ENCODE data around the gene ARID1A. TPM values are rescaled to one million over a fixed set of nuclear protein-coding genes. Genes with fewer than 3 reads are reported as not detected.

The ARID1A gene
- total and polyA plus RNA-seq, 2 of the 8 experiments (the other 6 are each of a cell fraction or from before 2014, with no cell fraction given) = 52.1 to 103 TPM

- H4K8ac ChIP-seq (ENCODE audit: extremely low read depth, insufficient read depth, low read length) = no peak overlapping the region
- no peak overlapping the region for H2BK12ac ChIP-seq (ENCODE audit: low read depth, low read length)
- no peak overlapping the region for H3K14ac ChIP-seq (ENCODE audit: insufficient read length)
- no peaks in the 10 kb centered on the region for H3K23me2 ChIP-seq (ENCODE audit: low read depth, low read length)
- no peak for TF ChIP-seq CREB1 (IDR thresholded peaks at IDR 0.05)
- TF ChIP-seq KDM1A (IDR thresholded peaks at IDR 0.05; ENCODE audit: borderline replicate concordance, low read length) = no peak
- 0 out of 4 replicates have a peak, but pooled peaks of 1 of the 2 experiments have one; percentile 23 for TF ChIP-seq SIN3A (conservative IDR thresholded peaks at IDR 0.05 in 1 of 2, IDR thresholded peaks at IDR 0.05 in 1 of 2; ENCODE audit: low read depth in 1 of 2, low read length in 2 of 2)
- TF ChIP-seq RAD21 (IDR thresholded peaks at IDR 0.05 in 1 of 2, conservative IDR thresholded peaks at IDR 0.05 in 1 of 2; ENCODE audit: low read depth in 2 of 2, low read length in 2 of 2) = no peak
- H2AK5ac ChIP-seq (ENCODE audit: low read depth, low read length) = no peak overlapping the region
- H3K4ac ChIP-seq (replicated peaks; ENCODE audit: insufficient read length, low read depth, low read length) = no peak overlapping the region
- H4K5ac ChIP-seq (ENCODE audit: insufficient read length, low read depth, low read length) = no peak overlapping the region
- H2AFZ ChIP-seq (ENCODE audit: low read length) = no peak overlapping the region
- H3K23ac ChIP-seq (ENCODE audit: insufficient read length) = no peak overlapping the region
- H3K27ac ChIP-seq (ENCODE audit: low read depth, low read length) = no peak overlapping the region
- FAIRE-seq (no peak), DNase-seq (ENCODE audit: low read depth in 1 of 2, low spot score in 2 of 2) (no peak)
- POLR2A ChIA-PET (ENCODE audit: partially characterized antibody) = interaction anchor here (1.0 to 13.6 kb wide), 3 partner anchors 8 to 29 kb away, joined by 4 to 256 read pairs (median 46); partner anchors contain the start of gene ARID1A
- CTCF ChIA-PET (ENCODE audit: partially characterized antibody) = interaction anchor here (0.6 to 1.2 kb wide), 2 partner anchors 45 to 83 kb away, joined by 7 read pairs; no protein-coding TSS in a partner anchor
- peaks cover 0 to 14% (median 10%) of the 10 kb centered on the region in 4 experiments; a peak in 6 of 7 replicates for H3K4me1 ChIP-seq (replicated peaks in 1 of 4; ENCODE audit: control insufficient read depth in 3 of 4, insufficient read depth in 4 of 4, low read length in 3 of 4)
- peaks cover 6% of the 10 kb centered on the region for H3K79me1 ChIP-seq (ENCODE audit: low read depth, low read length)
- H2BK15ac ChIP-seq (ENCODE audit: low read length) = no peak overlapping the region
- 61% methylated on average over 5 of the region's 5 CpGs; no CpG with 5 or more reads in 1 of the 2 experiments for WGBS, 2 experiments (ENCODE audit: extremely low coverage in 1 of 2, insufficient coverage in 1 of 2, insufficient read length in 1 of 2, insufficient replicate concordance in 2 of 2, low coverage in 1 of 2, low lambda C conversion rate in 2 of 2, missing lambda C conversion rate in 1 of 2)
- no peak overlapping the region for H4K91ac ChIP-seq (replicated peaks; ENCODE audit: insufficient read length, low read length)
- no peaks in the 10 kb centered on the region for H3K9me3 ChIP-seq (ENCODE audit: insufficient read depth in 2 of 2, low read depth in 1 of 2, low read length in 1 of 2)
- no peak overlapping the region for H3K18ac ChIP-seq (ENCODE audit: extremely low read depth, low read length)
- H3K9ac ChIP-seq (replicated peaks in 1 of 4; ENCODE audit: extremely low read depth in 1 of 4, low read depth in 3 of 4, low read length in 3 of 4) = no peak overlapping the region; a peak in 1 of 7 replicates
- H3K4me2 ChIP-seq (ENCODE audit: insufficient read depth in 1 of 2, low read depth in 2 of 2, low read length in 2 of 2) = peak overlapping the region in 1 of 2 experiments; percentile 22; a peak in 1 of 4 replicates
- H3K27me3 ChIP-seq (replicated peaks in 1 of 4; ENCODE audit: control insufficient read depth in 3 of 4, extremely low read depth in 1 of 4, insufficient read depth in 3 of 4, low read length in 3 of 4) = no peaks in the 10 kb centered on the region
- peaks cover 40% of the 10 kb centered on the region in 2 experiments for H4K20me1 ChIP-seq (replicated peaks in 1 of 2; ENCODE audit: control insufficient read depth in 1 of 2, insufficient read depth in 2 of 2, low read length in 2 of 2)
- no peak overlapping the region for H2BK5ac ChIP-seq (ENCODE audit: low read depth, low read length)
- no peak overlapping the region for H2BK20ac ChIP-seq (ENCODE audit: low read length)
- peaks cover 53 to 96% of the 10 kb centered on the region in 2 experiments for H3K79me2 ChIP-seq (ENCODE audit: control insufficient read depth in 1 of 2, insufficient read depth in 2 of 2, low read length in 2 of 2)
- peaks cover 0 to 17% (median 3%) of the 10 kb centered on the region in 4 experiments; a peak in 5 of 8 replicates for H3K36me3 ChIP-seq (ENCODE audit: control insufficient read depth in 2 of 4, insufficient read depth in 4 of 4, low read length in 3 of 4)
- no peak overlapping the region for H3K56ac ChIP-seq (replicated peaks; ENCODE audit: insufficient read length, low read depth, low read length)
- 0 out of 8 replicates have a peak overlapping the region, but pooled peaks of 1 of the 4 experiments have one; percentile 1 for H3K4me3 ChIP-seq (ENCODE audit: extremely low read depth in 1 of 4, insufficient read depth in 2 of 4, low read depth in 3 of 4, low read length in 4 of 4)
- no peak overlapping the region for H2BK120ac ChIP-seq (replicated peaks; ENCODE audit: low read depth, low read length)
These were observed 10.5 kb downstream of the ARID1A start for GRCh38 chr1:26706315-26706714.

All from H1 (cell line).